ENCODE data around the gene OGFOD1. TPM values are rescaled to one million over a fixed set of nuclear protein-coding genes. Genes with fewer than 3 reads are reported as not detected.

Gene OGFOD1
- total and polyA plus RNA-seq, 2 of the 13 experiments (the other 11 are each of a cell fraction or from before 2014, with no cell fraction given) = 35.2 to 81.3 TPM

DNA sequence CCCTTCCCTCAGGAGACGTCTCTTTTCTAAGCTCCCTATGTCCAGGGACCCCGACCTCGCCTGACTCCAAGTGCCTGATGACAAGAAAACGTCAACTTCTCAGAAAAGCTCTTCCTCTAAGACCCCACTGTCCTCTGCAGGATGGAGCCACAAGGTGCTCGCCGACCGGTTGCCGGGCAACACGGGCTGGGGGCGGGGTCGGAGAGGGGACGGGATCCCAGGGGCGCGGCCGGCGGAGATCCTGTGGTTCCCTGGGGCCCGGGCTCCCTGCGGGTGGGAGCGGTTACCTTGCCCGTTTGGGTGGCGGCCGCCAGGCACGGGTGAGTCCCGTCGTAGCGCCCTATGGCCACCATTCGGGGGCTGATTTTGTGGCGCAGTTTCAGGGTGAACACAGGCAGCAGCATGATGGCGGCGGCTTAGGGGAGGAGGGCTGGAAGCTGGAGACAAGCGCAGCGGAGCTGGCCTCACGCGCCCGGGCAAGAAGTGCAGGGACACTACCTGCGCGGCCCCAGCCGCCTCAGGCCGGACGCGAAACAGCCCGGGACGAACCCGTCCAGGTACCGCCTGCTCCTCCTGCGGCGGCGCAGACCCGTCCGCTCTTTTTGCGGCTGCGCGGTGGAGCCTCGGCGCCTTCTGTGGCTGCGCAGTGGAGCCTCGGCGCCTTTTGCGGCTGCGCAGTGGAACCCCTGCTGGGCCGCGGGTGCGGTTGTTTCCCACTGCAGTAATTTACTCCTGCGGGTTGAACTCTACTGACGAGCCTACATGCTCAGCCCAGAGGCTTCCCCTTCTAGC, 68.3 kb downstream of the OGFOD1 start, which contains the start of gene BBS2 (continued):
- TF ChIP-seq, protein P1, sequence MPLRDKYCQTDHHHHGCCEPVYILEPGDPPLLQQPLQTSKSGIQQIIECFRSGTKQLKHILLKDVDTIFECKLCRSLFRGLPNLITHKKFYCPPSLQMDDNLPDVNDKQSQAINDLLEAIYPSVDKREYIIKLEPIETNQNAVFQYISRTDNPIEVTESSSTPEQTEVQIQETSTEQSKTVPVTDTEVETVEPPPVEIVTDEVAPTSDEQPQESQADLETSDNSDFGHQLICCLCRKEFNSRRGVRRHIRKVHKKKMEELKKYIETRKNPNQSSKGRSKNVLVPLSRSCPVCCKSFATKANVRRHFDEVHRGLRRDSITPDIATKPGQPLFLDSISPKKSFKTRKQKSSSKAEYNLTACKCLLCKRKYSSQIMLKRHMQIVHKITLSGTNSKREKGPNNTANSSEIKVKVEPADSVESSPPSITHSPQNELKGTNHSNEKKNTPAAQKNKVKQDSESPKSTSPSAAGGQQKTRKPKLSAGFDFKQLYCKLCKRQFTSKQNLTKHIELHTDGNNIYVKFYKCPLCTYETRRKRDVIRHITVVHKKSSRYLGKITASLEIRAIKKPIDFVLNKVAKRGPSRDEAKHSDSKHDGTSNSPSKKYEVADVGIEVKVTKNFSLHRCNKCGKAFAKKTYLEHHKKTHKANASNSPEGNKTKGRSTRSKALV (CRISPR knock-in tag; IDR thresholded peaks at IDR 0.05) = 0 out of 2 replicates have a peak, but pooled peaks have one; percentile 44
- TF ChIP-seq ZBTB8A (CRISPR knock-in tag; IDR thresholded peaks at IDR 0.05; ENCODE audit: borderline replicate concordance, low read depth) (no peak), EED (CRISPR knock-in tag; IDR thresholded peaks at IDR 0.05) (no peak), ZNF232 (CRISPR knock-in tag; IDR thresholded peaks at IDR 0.05; ENCODE audit: borderline replicate concordance) (peak; percentile 20; the same call in 1 of the 2 replicates), CENPX (CRISPR knock-in tag; IDR thresholded peaks at IDR 0.05) (no peak), CCAR2 (optimal IDR thresholded peaks at IDR 0.05; ENCODE audit: low read depth, low read length) (no peak), ZNF34 (CRISPR knock-in tag; IDR thresholded peaks at IDR 0.05; ENCODE audit: borderline replicate concordance) (no peak), NBN (conservative IDR thresholded peaks at IDR 0.05) (no peak), TAF1 (CRISPR knock-in tag; IDR thresholded peaks at IDR 0.05) (peak; percentile 86), TCF12 (IDR thresholded peaks at IDR 0.05) (no peak), TCF12 (CRISPR knock-in tag; IDR thresholded peaks at IDR 0.05) (peak; percentile 58; the same call in 1 of the 2 replicates), KMT2A (CRISPR knock-in tag; IDR thresholded peaks at IDR 0.05) (no peak), ZBTB20 (CRISPR knock-in tag; IDR thresholded peaks at IDR 0.05; ENCODE audit: borderline replicate concordance, low read depth) (no peak; the same call in 1 of the 2 replicates), ZFP41 (CRISPR knock-in tag; IDR thresholded peaks at IDR 0.05; ENCODE audit: borderline replicate concordance) (peak; percentile 93; the same call in 1 of the 2 replicates), CBX1 (IDR thresholded peaks at IDR 0.05; ENCODE audit: low read depth) (no peak), KDM3A (CRISPR knock-in tag; IDR thresholded peaks at IDR 0.05; ENCODE audit: low read depth) (no peak), ARHGAP35 (CRISPR knock-in tag; IDR thresholded peaks at IDR 0.05; ENCODE audit: borderline replicate concordance) (peak; percentile 81; the same call in 1 of the 2 replicates), ZNF484 (CRISPR knock-in tag; IDR thresholded peaks at IDR 0.05; ENCODE audit: borderline replicate concordance, low read depth) (peak; percentile 42; the same call in 1 of the 2 replicates), ZNF7 (CRISPR knock-in tag; IDR thresholded peaks at IDR 0.05) (no peak), ZNF776 (CRISPR knock-in tag; IDR thresholded peaks at IDR 0.05) (0 out of 2 replicates have a peak, but pooled peaks have one; percentile 76), TMF1 (CRISPR knock-in tag; IDR thresholded peaks at IDR 0.05; ENCODE audit: low read depth) (peak; percentile 92), CHD4 (IDR thresholded peaks at IDR 0.05; ENCODE audit: borderline replicate concordance, low read length) (no peak), ZNF552 (CRISPR knock-in tag; IDR thresholded peaks at IDR 0.05; ENCODE audit: borderline replicate concordance) (no peak), ZNF766 (CRISPR knock-in tag; IDR thresholded peaks at IDR 0.05; ENCODE audit: borderline replicate concordance) (peak; percentile 53; the same call in 1 of the 2 replicates)
- TF ChIP-seq, protein P2, sequence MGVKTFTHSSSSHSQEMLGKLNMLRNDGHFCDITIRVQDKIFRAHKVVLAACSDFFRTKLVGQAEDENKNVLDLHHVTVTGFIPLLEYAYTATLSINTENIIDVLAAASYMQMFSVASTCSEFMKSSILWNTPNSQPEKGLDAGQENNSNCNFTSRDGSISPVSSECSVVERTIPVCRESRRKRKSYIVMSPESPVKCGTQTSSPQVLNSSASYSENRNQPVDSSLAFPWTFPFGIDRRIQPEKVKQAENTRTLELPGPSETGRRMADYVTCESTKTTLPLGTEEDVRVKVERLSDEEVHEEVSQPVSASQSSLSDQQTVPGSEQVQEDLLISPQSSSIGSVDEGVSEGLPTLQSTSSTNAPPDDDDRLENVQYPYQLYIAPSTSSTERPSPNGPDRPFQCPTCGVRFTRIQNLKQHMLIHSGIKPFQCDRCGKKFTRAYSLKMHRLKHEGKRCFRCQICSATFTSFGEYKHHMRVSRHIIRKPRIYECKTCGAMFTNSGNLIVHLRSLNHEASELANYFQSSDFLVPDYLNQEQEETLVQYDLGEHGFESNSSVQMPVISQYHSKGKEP (CRISPR knock-in tag; IDR thresholded peaks at IDR 0.05) = no peak
- TF ChIP-seq, protein P3, sequence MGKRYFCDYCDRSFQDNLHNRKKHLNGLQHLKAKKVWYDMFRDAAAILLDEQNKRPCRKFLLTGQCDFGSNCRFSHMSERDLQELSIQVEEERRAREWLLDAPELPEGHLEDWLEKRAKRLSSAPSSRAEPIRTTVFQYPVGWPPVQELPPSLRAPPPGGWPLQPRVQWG (CRISPR knock-in tag; IDR thresholded peaks at IDR 0.05; ENCODE audit: borderline replicate concordance, low read depth) = no peak

Data from HepG2 (cell line).